ENCODE results near the gene MUSK.
"Not testable (repeated sequence)": the region's sequence is repeated elsewhere in the genome, so short reads cannot be mapped to it uniquely, and the experiment has no call there.

GRCh38 chr9:110695846-110696245 is 27.3 kb downstream of the MUSK start:
- TF ChIP-seq, protein P1, sequence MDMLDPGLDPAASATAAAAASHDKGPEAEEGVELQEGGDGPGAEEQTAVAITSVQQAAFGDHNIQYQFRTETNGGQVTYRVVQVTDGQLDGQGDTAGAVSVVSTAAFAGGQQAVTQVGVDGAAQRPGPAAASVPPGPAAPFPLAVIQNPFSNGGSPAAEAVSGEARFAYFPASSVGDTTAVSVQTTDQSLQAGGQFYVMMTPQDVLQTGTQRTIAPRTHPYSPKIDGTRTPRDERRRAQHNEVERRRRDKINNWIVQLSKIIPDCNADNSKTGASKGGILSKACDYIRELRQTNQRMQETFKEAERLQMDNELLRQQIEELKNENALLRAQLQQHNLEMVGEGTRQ (CRISPR knock-in tag; IDR thresholded peaks at IDR 0.05) = not testable (repeated sequence)
- TF ChIP-seq, protein P2, sequence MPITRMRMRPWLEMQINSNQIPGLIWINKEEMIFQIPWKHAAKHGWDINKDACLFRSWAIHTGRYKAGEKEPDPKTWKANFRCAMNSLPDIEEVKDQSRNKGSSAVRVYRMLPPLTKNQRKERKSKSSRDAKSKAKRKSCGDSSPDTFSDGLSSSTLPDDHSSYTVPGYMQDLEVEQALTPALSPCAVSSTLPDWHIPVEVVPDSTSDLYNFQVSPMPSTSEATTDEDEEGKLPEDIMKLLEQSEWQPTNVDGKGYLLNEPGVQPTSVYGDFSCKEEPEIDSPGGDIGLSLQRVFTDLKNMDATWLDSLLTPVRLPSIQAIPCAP (CRISPR knock-in tag; IDR thresholded peaks at IDR 0.05) = not testable (repeated sequence)
- TF ChIP-seq, protein P3, sequence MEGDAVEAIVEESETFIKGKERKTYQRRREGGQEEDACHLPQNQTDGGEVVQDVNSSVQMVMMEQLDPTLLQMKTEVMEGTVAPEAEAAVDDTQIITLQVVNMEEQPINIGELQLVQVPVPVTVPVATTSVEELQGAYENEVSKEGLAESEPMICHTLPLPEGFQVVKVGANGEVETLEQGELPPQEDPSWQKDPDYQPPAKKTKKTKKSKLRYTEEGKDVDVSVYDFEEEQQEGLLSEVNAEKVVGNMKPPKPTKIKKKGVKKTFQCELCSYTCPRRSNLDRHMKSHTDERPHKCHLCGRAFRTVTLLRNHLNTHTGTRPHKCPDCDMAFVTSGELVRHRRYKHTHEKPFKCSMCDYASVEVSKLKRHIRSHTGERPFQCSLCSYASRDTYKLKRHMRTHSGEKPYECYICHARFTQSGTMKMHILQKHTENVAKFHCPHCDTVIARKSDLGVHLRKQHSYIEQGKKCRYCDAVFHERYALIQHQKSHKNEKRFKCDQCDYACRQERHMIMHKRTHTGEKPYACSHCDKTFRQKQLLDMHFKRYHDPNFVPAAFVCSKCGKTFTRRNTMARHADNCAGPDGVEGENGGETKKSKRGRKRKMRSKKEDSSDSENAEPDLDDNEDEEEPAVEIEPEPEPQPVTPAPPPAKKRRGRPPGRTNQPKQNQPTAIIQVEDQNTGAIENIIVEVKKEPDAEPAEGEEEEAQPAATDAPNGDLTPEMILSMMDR (IDR thresholded peaks at IDR 0.05) = not testable (repeated sequence)
- TF ChIP-seq ZNF425 (CRISPR knock-in tag; conservative IDR thresholded peaks at IDR 0.05) = not testable (repeated sequence)
